CD4-positive, alpha-beta T cell (primary cell): ENCODE data around the gene ARHGAP31. TPM values are rescaled to one million over a fixed set of nuclear protein-coding genes. Genes with fewer than 3 reads are reported as not detected.

Experiments used
- ATAC-seq: fragments of 200-7000 bp; cut with Tn5 transposase; one replicate; pipeline ENCODE4 v1.10.0; 2022; ENCODE audit warnings: mild to moderate bottlenecking; ENCODE audit not compliant: poor library complexity
- CTCF ChIA-PET: fragments of 350-600 bp; sonication (Branson Sonifier 250); formaldehyde crosslinking; loops from one replicate; lab custom pipeline; 2021; ENCODE audit warnings: antibody characterized with exemption, inconsistent platforms; lab: Charles Lee
- POLR2A ChIA-PET: fragments of 350-600 bp; sonication (Branson Sonifier 250); formaldehyde crosslinking; loops from one replicate; lab custom pipeline; 2021; ENCODE audit warnings: antibody characterized with exemption, inconsistent platforms; lab: Charles Lee
- DNase-seq, 14 experiments: peaks; one replicate each; pipeline ENCODE4 v3.0.0-alpha.2; 2013 to 2020; ENCODE audit warnings: mixed read lengths in 2 of 14
- H3K27ac ChIP-seq, 2 donors: one replicate each; pipeline versions ENCODE4 v1.5.1 to v1.7.0; 2013; ENCODE audit warnings: low read length in 2 of 2, low read depth in 1 of 2, mild to moderate bottlenecking in 1 of 2
- H3K27me3 ChIP-seq, 2 experiments: 1 replicate in 1 of 2; 2 replicates in 1 of 2; pipeline versions ENCODE4 v1.6.1 to v1.7.0; 2013; ENCODE audit warnings: low read length in 2 of 2, control low read depth in 1 of 2, mild to moderate bottlenecking in 1 of 2, moderate library complexity in 1 of 2; ENCODE audit not compliant: insufficient read depth in 2 of 2, control insufficient read depth in 1 of 2
- H3K36me3 ChIP-seq: one replicate; pipeline ENCODE4 v1.6.1; 2013; ENCODE audit warnings: low read length, control low read depth; ENCODE audit not compliant: insufficient read depth
- H3K4me1 ChIP-seq: one replicate; pipeline ENCODE4 v1.6.1; 2013; ENCODE audit warnings: low read length, control low read depth; ENCODE audit not compliant: insufficient read depth
- H3K4me3 ChIP-seq: one replicate; pipeline ENCODE4 v1.5.1; 2013; ENCODE audit warnings: mild to moderate bottlenecking, low read length, moderate library complexity
- H3K9me3 ChIP-seq, 2 experiments: 1 replicate in 1 of 2; 2 replicates in 1 of 2; pipeline versions ENCODE4 v1.6.1 to v1.7.0; 2013; ENCODE audit warnings: low read length in 2 of 2, mild to moderate bottlenecking in 2 of 2, control low read depth in 1 of 2, moderate library complexity in 1 of 2; ENCODE audit not compliant: control insufficient read depth in 1 of 2, insufficient read depth in 1 of 2
- H3K27ac Mint-ChIP-seq: one replicate; pipeline ENCODE4 v1.8.0; 2020; ENCODE audit warnings: mixed read lengths
- H3K27me3 Mint-ChIP-seq: one replicate; pipeline ENCODE4 v1.8.0; 2021; ENCODE audit warnings: mixed read lengths
- H3K36me3 Mint-ChIP-seq: one replicate; pipeline ENCODE4 v1.8.0; 2021; ENCODE audit warnings: low read depth, mixed read lengths
- H3K4me1 Mint-ChIP-seq: one replicate; pipeline ENCODE4 v1.8.0; 2021; ENCODE audit warnings: low read depth, mixed read lengths
- H3K4me3 Mint-ChIP-seq: one replicate; pipeline ENCODE4 v1.8.0; 2020; ENCODE audit warnings: mild to moderate bottlenecking, mixed read lengths
- H3K9me3 Mint-ChIP-seq: one replicate; pipeline ENCODE4 v1.8.0; 2020; ENCODE audit warnings: mixed read lengths
- CTCF ChIP-seq: fragments of 200-600 bp; IDR thresholded peaks from one replicate; pipeline ENCODE4 v1.8.0; 2022; ENCODE audit warnings: antibody characterized with exemption, mild to moderate bottlenecking
- intact Hi-C, 2 experiments: fragments of 100-400 bp; cut with DNase I in 1 of 2; cut with micrococcal nuclease in 1 of 2; formaldehyde crosslinking; loops; one replicate each; pipeline versions ENCODE4 v1.15.1 to v1.9.0; 2023 to 2025; cut with DNase I, micrococcal nuclease
- total RNA-seq, 174 experiments: library from RNA in 2 of 174; stranded (reverse) in 2 of 174; gene quantifications; one replicate each; pipeline ENCODE4 v1.2.3 and lab custom pipeline; 2021 to 2026

The ARHGAP31 gene
- total RNA-seq, 2 experiments from 2014 or later = 2.4 to 2.9 TPM

- H3K4me1 Mint-ChIP-seq = no peaks in the 10 kb centered on the region
- Histone ChIP-seq H3K27ac (no peak overlapping the region), H3K4me3 (no peak overlapping the region), H3K27me3 (no peaks in the 10 kb centered on the region), H3K9me3 (no peaks in the 10 kb centered on the region), H3K36me3 (peaks cover 6% of the 10 kb centered on the region), H3K4me1 (no peaks in the 10 kb centered on the region)
- no peaks in the 10 kb centered on the region for H3K27me3 Mint-ChIP-seq
- intact Hi-C loops = no loop called here
- no peak for TF ChIP-seq CTCF
- peaks cover 7% of the 10 kb centered on the region for H3K36me3 Mint-ChIP-seq
- ATAC-seq (no peak), DNase-seq (no peak)
- no peak overlapping the region for H3K27ac Mint-ChIP-seq
- CTCF ChIA-PET = interaction anchor here (0.6 kb wide), 1 partner anchor 270 kb away, joined by 5 read pairs; no protein-coding TSS in a partner anchor
- POLR2A ChIA-PET = interaction anchor here (0.8 kb wide), 1 partner anchor 38 kb away, joined by 3 read pairs; no protein-coding TSS in a partner anchor
- H3K9me3 Mint-ChIP-seq = no peaks in the 10 kb centered on the region
- H3K4me3 Mint-ChIP-seq = no peak overlapping the region
Measured at GRCh38 chr3:119360736-119361462, 66.7 kb downstream of the ARHGAP31 start.

GRCh38 chr3:119362010-119362409 is 67.8 kb downstream of the ARHGAP31 start:
- ChIA-PET CTCF (no interaction called here), POLR2A (no interaction called here)
- Histone ChIP-seq H3K9me3 (no peaks in the 10 kb centered on the region), H3K4me3 (no peak overlapping the region), H3K27ac (no peak overlapping the region), H3K27me3 (no peaks in the 10 kb centered on the region), H3K4me1 (no peaks in the 10 kb centered on the region), H3K36me3 (peaks cover 6% of the 10 kb centered on the region)
- no peak for DNase-seq
- Mint-ChIP-seq H3K9me3 (no peaks in the 10 kb centered on the region), H3K36me3 (peaks cover 7% of the 10 kb centered on the region), H3K4me3 (no peak overlapping the region), H3K27ac (no peak overlapping the region), H3K4me1 (no peaks in the 10 kb centered on the region), H3K27me3 (no peaks in the 10 kb centered on the region)
- TF ChIP-seq CTCF = no peak
- intact Hi-C loops = no loop called here
- no peak for ATAC-seq

- peaks cover 11% of the 10 kb centered on the region for H3K36me3 Mint-ChIP-seq
- H3K4me3 Mint-ChIP-seq = no peak overlapping the region
- no peak overlapping the region for H3K27ac ChIP-seq
Measured at GRCh38 chr3:119362940-119363725, 69.0 kb downstream of the ARHGAP31 start.

More at GRCh38 chr3:119362940-119363725, 69.0 kb downstream of the ARHGAP31 start:
- Histone ChIP-seq H3K27me3 (no peaks in the 10 kb centered on the region), H3K4me1 (no peaks in the 10 kb centered on the region), H3K36me3 (peaks cover 7% of the 10 kb centered on the region), H3K4me3 (no peak overlapping the region), H3K9me3 (no peaks in the 10 kb centered on the region)
- H3K27me3 Mint-ChIP-seq = no peaks in the 10 kb centered on the region
- CTCF ChIA-PET = no interaction called here
- no peak overlapping the region for H3K27ac Mint-ChIP-seq
- no peaks in the 10 kb centered on the region for H3K4me1 Mint-ChIP-seq
- POLR2A ChIA-PET = no interaction called here
- TF ChIP-seq CTCF = no peak
- no peak for DNase-seq
- H3K9me3 Mint-ChIP-seq = no peaks in the 10 kb centered on the region
- ATAC-seq = no peak
- intact Hi-C loops = no loop called here
